Colonic mucosa (tissue), 4 donors: ENCODE results near the gene PRMT7. TPM values are rescaled to one million over a fixed set of nuclear protein-coding genes. Genes with fewer than 3 reads are reported as not detected.

Experiments used
- DNase-seq: peaks from one replicate; pipeline ENCODE4 v3.0.0-alpha.2; 2020
- H3K27ac ChIP-seq: fragments of 200-600 bp; one replicate; pipeline ENCODE4 v1.8.0; 2021
- H3K27me3 ChIP-seq: fragments of 200-600 bp; one replicate; pipeline ENCODE4 v1.8.0; 2021
- H3K36me3 ChIP-seq: fragments of 200-600 bp; one replicate; pipeline ENCODE4 v1.8.0; 2021
- H3K4me1 ChIP-seq: fragments of 200-600 bp; one replicate; pipeline ENCODE4 v1.8.0; 2021; ENCODE audit warnings: mild to moderate bottlenecking
- H3K4me3 ChIP-seq: fragments of 200-600 bp; one replicate; pipeline ENCODE4 v1.8.0; 2021
- H3K9ac ChIP-seq, 2 donors: one replicate each; pipeline ENCODE4 v1.7.0; 2013; ENCODE audit warnings: control low read depth in 2 of 2, low read depth in 2 of 2, low read length in 2 of 2
- H3K9me3 ChIP-seq: fragments of 200-600 bp; one replicate; pipeline ENCODE4 v1.8.0; 2021
- CTCF ChIP-seq: fragments of 200-600 bp; IDR thresholded peaks from one replicate; pipeline ENCODE4 v1.8.0; 2022; ENCODE audit warnings: antibody characterized with exemption, mild to moderate bottlenecking
- intact Hi-C: fragments of 100-400 bp; cut with DNase I; formaldehyde crosslinking; loops from one replicate; pipeline ENCODE4 v1.14.1; 2022
- total RNA-seq, 2 donors: library from RNA; stranded (reverse); fragmentation: NEBNext Ultra II Directional in 1 of 2; extraction: Animal tissue kit (Norgen Biotek cat#: 25700) in 1 of 2; gene quantifications; one replicate each; pipeline ENCODE4 v1.2.1, GENCODE V29; 2021
- donor health status: healthy.
- donor health status: DM: no; HTN: no; CAD: no.
- donor health status: DM: no; HTN: no; CAD: no.

PRMT7 gene
- total RNA-seq, 2 donors from 2014 or later: 18.0 to 45.4 TPM

DNA sequence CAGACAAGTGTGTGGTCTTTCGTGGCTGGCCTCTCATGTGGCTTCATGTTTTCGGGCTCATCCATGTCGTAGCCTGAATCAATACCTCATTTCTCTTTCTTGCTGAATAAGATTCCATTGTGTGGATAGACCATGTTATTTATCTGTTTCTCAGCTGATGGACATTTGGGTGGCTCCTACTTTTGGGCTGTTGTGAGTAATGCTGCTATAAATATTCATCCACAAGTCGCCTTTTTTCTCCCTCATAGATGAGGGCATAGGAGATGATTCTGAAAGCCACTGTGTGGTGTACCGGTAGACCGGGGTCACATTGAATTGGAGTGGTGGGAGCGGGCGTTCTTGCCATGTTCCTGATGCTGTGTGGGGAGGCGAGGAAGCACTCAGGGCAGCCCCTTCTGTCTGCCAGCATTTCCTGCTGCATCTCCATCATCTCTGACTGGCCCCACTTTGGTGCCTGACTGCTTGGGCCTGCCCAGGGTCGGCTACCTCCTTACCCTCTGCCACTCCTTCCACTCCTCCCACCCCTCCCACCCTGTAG, 40.1 kb downstream of the PRMT7 start:
- intact Hi-C loops: no loop called here
- H3K9ac ChIP-seq: no peak overlapping the region
- H3K9me3 ChIP-seq: no peaks in the 10 kb centered on the region
- no peak for DNase-seq
- no peak for TF ChIP-seq CTCF
- H3K4me1 ChIP-seq: peaks cover 5% of the 10 kb centered on the region
- peaks cover 3% of the 10 kb centered on the region for H3K36me3 ChIP-seq
- H3K4me3 ChIP-seq: no peak overlapping the region
- no peaks in the 10 kb centered on the region for H3K27me3 ChIP-seq
- no peak overlapping the region for H3K27ac ChIP-seq

- TF ChIP-seq CTCF: no peak
- no peaks in the 10 kb centered on the region for H3K9me3 ChIP-seq
- peaks cover 3% of the 10 kb centered on the region for H3K36me3 ChIP-seq
- peak overlapping the region; percentile 2 for H3K27ac ChIP-seq
- H3K4me3 ChIP-seq: no peak overlapping the region
- peaks cover 5% of the 10 kb centered on the region for H3K4me1 ChIP-seq
- peak overlapping the region in 1 of 2 donors; percentile 72 for H3K9ac ChIP-seq
- H3K27me3 ChIP-seq: no peaks in the 10 kb centered on the region
- no peak for DNase-seq
- intact Hi-C loops: no loop called here
Measured at GRCh38 chr16:68351463-68351862, 40.6 kb downstream of the PRMT7 start.

GRCh38 chr16:68351991-68352431, 41.2 kb downstream of the PRMT7 start:
- no peaks in the 10 kb centered on the region for H3K9me3 ChIP-seq
- peak overlapping the region; percentile 4 for H3K4me3 ChIP-seq
- TF ChIP-seq CTCF: no peak
- peak overlapping the region; percentile 16 to 76 for H3K9ac ChIP-seq
- H3K27ac ChIP-seq: peak overlapping the region; percentile 58
- peaks cover 5% of the 10 kb centered on the region for H3K4me1 ChIP-seq
- intact Hi-C loops: no loop called here
- DNase-seq: peak; percentile 89
- H3K27me3 ChIP-seq: no peaks in the 10 kb centered on the region
- peaks cover 3% of the 10 kb centered on the region for H3K36me3 ChIP-seq

DNA sequence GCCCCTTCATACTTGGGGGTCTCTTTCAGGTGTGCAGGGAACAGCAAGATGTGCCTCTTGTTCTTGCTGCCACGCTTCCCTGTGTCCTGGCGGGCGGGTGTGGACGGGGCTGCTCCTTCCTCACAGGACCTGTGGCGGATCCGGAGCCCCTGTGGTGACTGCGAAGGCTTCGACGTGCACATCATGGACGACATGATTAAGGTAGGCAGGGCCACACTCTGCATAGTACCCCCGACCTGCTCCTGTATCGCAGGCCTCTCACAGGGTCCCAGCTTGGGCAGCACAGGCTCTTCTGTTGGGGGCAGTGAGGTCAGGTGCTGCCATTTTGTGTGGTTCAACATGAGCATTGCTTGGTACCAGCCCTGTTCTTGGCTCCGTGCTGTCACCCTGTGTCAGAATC, 42.5 kb downstream of the PRMT7 start:
- Histone ChIP-seq H3K4me3 (no peak overlapping the region), H3K9me3 (no peaks in the 10 kb centered on the region), H3K4me1 (peaks cover 5% of the 10 kb centered on the region), H3K36me3 (peaks cover 1% of the 10 kb centered on the region), H3K9ac (no peak overlapping the region), H3K27me3 (no peaks in the 10 kb centered on the region), H3K27ac (no peak overlapping the region)
- DNase-seq: no peak
- no peak for TF ChIP-seq CTCF
- intact Hi-C loops: no loop called here

DNA sequence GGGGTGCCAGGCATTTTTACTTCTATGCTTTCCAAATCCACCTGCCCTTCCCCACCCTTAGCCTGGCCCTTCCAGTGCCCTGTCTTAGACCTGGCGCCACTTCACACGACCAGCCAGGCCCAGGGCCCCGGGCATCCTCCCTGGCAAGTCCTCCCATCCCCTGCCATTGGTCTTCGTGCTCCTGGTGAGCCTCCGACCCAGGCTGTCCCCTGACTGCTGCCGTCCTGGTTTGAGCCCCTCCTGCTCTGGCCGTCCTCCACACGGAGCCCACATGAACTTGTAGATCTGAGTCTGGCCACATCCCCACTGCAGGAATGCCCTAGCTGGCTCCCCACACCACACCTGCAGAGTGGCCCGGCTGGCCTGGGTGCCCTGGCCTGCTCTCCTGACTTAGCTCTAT, 44.0 kb downstream of the PRMT7 start:
- intact Hi-C loops: no loop called here
- TF ChIP-seq CTCF: no peak
- Histone ChIP-seq H3K36me3 (no peaks in the 10 kb centered on the region), H3K9ac (no peak overlapping the region), H3K4me1 (peaks cover 5% of the 10 kb centered on the region), H3K9me3 (no peaks in the 10 kb centered on the region), H3K4me3 (no peak overlapping the region), H3K27ac (no peak overlapping the region), H3K27me3 (no peaks in the 10 kb centered on the region)
- DNase-seq: no peak
